GM19240 (cell line): ENCODE data around the gene PLPP3.
"Not testable (repeated sequence)": the region's sequence is repeated elsewhere in the genome, so short reads cannot be mapped to it uniquely, and the experiment has no call there.

ENCODE experiments used
- DNase-seq: peaks from one replicate; pipeline ENCODE4 v3.0.0; 2011; ENCODE audit warnings: low spot score; ENCODE audit not compliant: insufficient read length

PLPP3 gene

GRCh38 chr1:56578963-56579875, at the start of gene PLPP3:
TSS of gene PLPP3 (minus strand) at chr1:56579563. CDS start at chr1:56579016, 547 bp downstream.
- DNase-seq, result no peak

GRCh38 chr1:56627636-56628039, 48.3 kb upstream of the PLPP3 start:
- DNase-seq, result no peak

- no peak for DNase-seq
These were observed 47.8 kb upstream of the PLPP3 start for GRCh38 chr1:56627019-56627635.

- no peak for DNase-seq
These were observed 47.2 kb upstream of the PLPP3 start for GRCh38 chr1:56626546-56626945.

GRCh38 chr1:56625819-56626440, 46.6 kb upstream of the PLPP3 start:
- DNase-seq, result no peak

GRCh38 chr1:56617141-56617540, 37.8 kb upstream of the PLPP3 start:
- DNase-seq, result no peak

GRCh38 chr1:56610770-56611169, 31.4 kb upstream of the PLPP3 start:
- not testable (repeated sequence) for DNase-seq

GRCh38 chr1:56610097-56610496, 30.7 kb upstream of the PLPP3 start:
- not testable (repeated sequence) for DNase-seq

- DNase-seq, result not testable (repeated sequence)
These were observed 16.2 kb upstream of the PLPP3 start for GRCh38 chr1:56595397-56596191.

GRCh38 chr1:56591909-56592308, 12.5 kb upstream of the PLPP3 start:
- DNase-seq, result no peak

GRCh38 chr1:56590520-56591011, 11.2 kb upstream of the PLPP3 start:
- DNase-seq, result no peak

GRCh38 chr1:56589369-56589768, 10.0 kb upstream of the PLPP3 start:
- DNase-seq, result no peak

- no peak for DNase-seq
These were observed 7.1 kb upstream of the PLPP3 start for GRCh38 chr1:56586502-56586901.

- no peak for DNase-seq
These were observed 6.6 kb upstream of the PLPP3 start for GRCh38 chr1:56585985-56586384.

- no peak for DNase-seq
These were observed 5.7 kb upstream of the PLPP3 start for GRCh38 chr1:56584910-56585528.

GRCh38 chr1:56583957-56584468, 4.7 kb upstream of the PLPP3 start:
- no peak for DNase-seq

GRCh38 chr1:56580771-56581170, 1.4 kb upstream of the PLPP3 start:
- DNase-seq, result no peak

- no peak for DNase-seq
These were observed 1.0 kb downstream of the PLPP3 start for GRCh38 chr1:56578138-56578962.

- DNase-seq, result no peak
These were observed 1.8 kb downstream of the PLPP3 start for GRCh38 chr1:56577406-56578137.
